DND-41 (cell line): ENCODE measurements around the gene SLC9A7.
"Not testable (repeated sequence)": the region's sequence is repeated elsewhere in the genome, so short reads cannot be mapped to it uniquely, and the experiment has no call there.

Source experiments
- ATAC-seq: fragments of 200-7000 bp; cut with Tn5 transposase; 3 replicates; pipeline ENCODE4 v1.9.1; 2021; ENCODE audit warnings: low read depth; ENCODE audit not compliant: insufficient read depth
- DNase-seq: peaks from one replicate; pipeline ENCODE4 v3.0.0-alpha.2; 2020
- H2AFZ ChIP-seq: 2 replicates; pipeline ENCODE4 v1.6.0; 2012; ENCODE audit warnings: low read depth, low read length
- H3K27ac ChIP-seq: 2 replicates; pipeline ENCODE4 v1.5.1; 2012; ENCODE audit warnings: low read length, inconsistent platforms
- H3K27me3 ChIP-seq: fragments of 200-600 bp; sonication (generic); 2 replicates; pipeline ENCODE4 v1.6.0; 2012; ENCODE audit warnings: low read length, mild to moderate bottlenecking, inconsistent platforms; ENCODE audit not compliant: insufficient read depth, poor library complexity
- H3K36me3 ChIP-seq: 2 replicates; pipeline ENCODE4 v1.5.1; 2012; ENCODE audit warnings: low read length, inconsistent platforms; ENCODE audit not compliant: insufficient read depth
- H3K4me1 ChIP-seq: 2 replicates; pipeline ENCODE4 v1.5.1; 2012; ENCODE audit warnings: mild to moderate bottlenecking, low read length; ENCODE audit not compliant: insufficient read depth
- H3K4me2 ChIP-seq: 2 replicates; pipeline ENCODE4 v1.6.0; 2012; ENCODE audit warnings: mild to moderate bottlenecking, moderate library complexity, low read length, inconsistent platforms; ENCODE audit not compliant: insufficient read depth
- H3K4me3 ChIP-seq, 2 experiments: fragments of 200-600 bp in 1 of 2; shearing (Covaris generic) in 1 of 2; 2 replicates each; pipeline ENCODE4 v1.5.1; 2012 to 2016; ENCODE audit warnings: inconsistent platforms in 2 of 2, low read length in 2 of 2, mild to moderate bottlenecking in 2 of 2, low read depth in 1 of 2, moderate library complexity in 1 of 2
- H3K79me2 ChIP-seq: 2 replicates; pipeline ENCODE4 v1.6.0; 2012; ENCODE audit warnings: low read length, inconsistent platforms; ENCODE audit not compliant: insufficient read depth
- H3K9ac ChIP-seq: 2 replicates; pipeline ENCODE4 v1.6.0; 2012; ENCODE audit warnings: low read depth, mild to moderate bottlenecking, inconsistent platforms, low read length, moderate library complexity
- H3K9me3 ChIP-seq: 2 replicates; pipeline ENCODE4 v1.5.1; 2012; ENCODE audit warnings: low read length, moderate library complexity, mild to moderate bottlenecking, inconsistent platforms; ENCODE audit not compliant: insufficient read depth, severe bottlenecking
- H4K20me1 ChIP-seq: 2 replicates; pipeline ENCODE4 v1.6.0; 2012; ENCODE audit warnings: low read length; ENCODE audit not compliant: insufficient read depth
- EZH2 ChIP-seq: IDR thresholded peaks from 3 replicates; pipeline ENCODE4 v1.6.1; 2012; ENCODE audit warnings: borderline replicate concordance, low read depth, mild to moderate bottlenecking, moderate library complexity, low read length, inconsistent platforms; ENCODE audit not compliant: severe bottlenecking
- TF ChIP-seq, protein P1 (sequence below): IDR thresholded peaks from 2 replicates; pipeline ENCODE4 v1.5.1; 2012; ENCODE audit warnings: borderline replicate concordance, low read length, moderate library complexity, mild to moderate bottlenecking; ENCODE audit not compliant: poor library complexity, severe bottlenecking; ENCODE audit errors: extremely low read depth

SLC9A7 gene

DNA sequence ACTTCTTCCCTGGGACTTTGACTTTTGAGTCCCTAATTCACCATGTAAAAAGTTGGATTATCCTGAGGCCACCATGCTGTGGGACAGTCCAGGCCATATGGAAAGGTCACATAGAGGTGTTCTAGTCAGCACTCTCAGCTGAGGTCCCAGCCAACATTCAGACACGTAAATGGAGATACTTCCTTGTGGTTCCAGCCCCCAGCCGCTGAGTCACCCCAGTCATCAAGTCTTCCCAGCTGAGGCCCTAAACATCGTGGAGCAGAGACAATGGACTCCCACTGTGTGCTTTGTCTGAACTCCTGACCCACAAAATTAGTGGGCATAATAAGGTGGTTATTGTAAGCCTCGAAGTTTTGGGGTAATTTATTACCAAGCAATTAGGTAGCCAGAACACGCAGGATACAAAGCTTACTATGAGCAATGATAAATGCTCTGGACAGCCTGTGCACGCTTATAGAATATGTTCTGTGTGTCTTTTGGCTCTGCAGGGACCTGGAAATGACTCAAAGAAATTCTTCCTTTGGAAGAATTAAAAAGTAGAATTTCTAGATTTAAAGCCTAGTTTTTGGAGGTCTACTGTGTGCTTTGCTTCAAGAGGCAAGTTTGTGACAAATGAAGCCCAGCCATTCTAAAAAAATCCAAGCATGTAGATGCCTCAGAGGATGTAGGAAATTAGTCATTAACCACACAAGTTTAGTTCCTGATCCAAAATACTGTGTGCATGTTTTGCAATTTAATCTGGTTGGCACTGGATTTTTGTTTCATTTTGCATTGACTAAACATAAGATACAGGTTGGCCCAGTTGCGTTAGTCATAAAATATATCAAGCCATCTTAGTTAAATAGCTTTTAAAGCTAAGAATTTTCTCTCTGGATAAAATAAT is 33.2 kb upstream of the SLC9A7 start:
- Histone ChIP-seq H3K79me2 (no peaks in the 10 kb centered on the region), H3K9me3 (no peaks in the 10 kb centered on the region), H3K4me3 (no peak overlapping the region), H3K4me1 (no peaks in the 10 kb centered on the region), H4K20me1 (no peaks in the 10 kb centered on the region), H3K27me3 (no peaks in the 10 kb centered on the region), H2AFZ (no peak overlapping the region), H3K36me3 (no peaks in the 10 kb centered on the region), H3K9ac (no peak overlapping the region), H3K27ac (no peak overlapping the region), H3K4me2 (no peak overlapping the region)
- TF ChIP-seq, protein P1, sequence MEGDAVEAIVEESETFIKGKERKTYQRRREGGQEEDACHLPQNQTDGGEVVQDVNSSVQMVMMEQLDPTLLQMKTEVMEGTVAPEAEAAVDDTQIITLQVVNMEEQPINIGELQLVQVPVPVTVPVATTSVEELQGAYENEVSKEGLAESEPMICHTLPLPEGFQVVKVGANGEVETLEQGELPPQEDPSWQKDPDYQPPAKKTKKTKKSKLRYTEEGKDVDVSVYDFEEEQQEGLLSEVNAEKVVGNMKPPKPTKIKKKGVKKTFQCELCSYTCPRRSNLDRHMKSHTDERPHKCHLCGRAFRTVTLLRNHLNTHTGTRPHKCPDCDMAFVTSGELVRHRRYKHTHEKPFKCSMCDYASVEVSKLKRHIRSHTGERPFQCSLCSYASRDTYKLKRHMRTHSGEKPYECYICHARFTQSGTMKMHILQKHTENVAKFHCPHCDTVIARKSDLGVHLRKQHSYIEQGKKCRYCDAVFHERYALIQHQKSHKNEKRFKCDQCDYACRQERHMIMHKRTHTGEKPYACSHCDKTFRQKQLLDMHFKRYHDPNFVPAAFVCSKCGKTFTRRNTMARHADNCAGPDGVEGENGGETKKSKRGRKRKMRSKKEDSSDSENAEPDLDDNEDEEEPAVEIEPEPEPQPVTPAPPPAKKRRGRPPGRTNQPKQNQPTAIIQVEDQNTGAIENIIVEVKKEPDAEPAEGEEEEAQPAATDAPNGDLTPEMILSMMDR = no peak
- no peak for TF ChIP-seq EZH2
- peak; percentile 52; the same call in 2 of the 3 replicates for ATAC-seq
- DNase-seq = no peak

DNA sequence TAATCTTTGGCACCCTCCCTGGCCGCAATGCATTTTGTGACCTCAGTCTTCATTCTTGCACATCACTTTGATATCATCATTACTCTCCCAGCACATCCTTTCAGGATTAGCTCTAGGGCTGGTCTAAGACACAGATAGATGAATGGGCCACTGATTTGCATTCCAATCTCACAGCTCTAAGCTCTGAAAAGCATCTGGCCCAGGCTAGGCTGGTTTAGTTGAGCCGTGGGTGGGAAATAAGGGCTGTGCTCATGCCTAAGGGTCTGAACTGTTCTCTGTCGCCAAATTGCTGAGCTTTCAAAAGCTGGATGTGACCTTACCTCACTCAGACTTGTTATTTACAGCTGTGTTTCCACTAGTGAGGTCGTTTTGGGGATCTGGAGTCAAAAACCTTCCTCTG is 30.0 kb upstream of the SLC9A7 start:
- no peak overlapping the region for H3K4me3 ChIP-seq
- H3K27me3 ChIP-seq = no peaks in the 10 kb centered on the region
- no peak for TF ChIP-seq EZH2
- TF ChIP-seq, protein P1 = no peak
- H4K20me1 ChIP-seq = no peaks in the 10 kb centered on the region
- H3K4me1 ChIP-seq = no peaks in the 10 kb centered on the region
- H3K79me2 ChIP-seq = no peaks in the 10 kb centered on the region
- DNase-seq (no peak), ATAC-seq (no peak)
- no peak overlapping the region for H2AFZ ChIP-seq
- H3K36me3 ChIP-seq = no peaks in the 10 kb centered on the region
- H3K9ac ChIP-seq = no peak overlapping the region
- H3K27ac ChIP-seq = no peak overlapping the region
- H3K4me2 ChIP-seq = no peak overlapping the region
- no peaks in the 10 kb centered on the region for H3K9me3 ChIP-seq

DNA sequence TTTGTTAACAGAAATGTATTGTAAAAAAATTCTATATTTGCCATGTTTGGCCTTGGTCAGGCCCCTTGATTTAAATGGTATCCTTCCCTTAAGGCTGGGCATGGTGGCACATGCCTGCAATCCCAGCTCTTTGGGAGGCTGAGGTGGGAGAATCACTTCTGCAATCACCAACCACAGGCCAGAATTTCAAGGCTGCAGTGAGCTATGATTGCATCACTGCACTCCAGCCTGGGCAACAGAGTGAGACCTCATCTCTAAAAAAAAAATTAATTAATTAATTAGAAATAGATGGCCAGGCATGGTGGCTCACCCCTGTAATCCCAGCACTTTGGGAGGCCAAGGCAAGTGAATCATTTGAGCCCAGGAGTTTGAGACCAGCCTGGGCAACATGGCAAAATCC is 25.5 kb upstream of the SLC9A7 start:
- not testable (repeated sequence) for H3K9me3 ChIP-seq, H3K4me2 ChIP-seq, H3K36me3 ChIP-seq, H2AFZ ChIP-seq, H3K9ac ChIP-seq, H3K79me2 ChIP-seq, H3K27me3 ChIP-seq, H3K4me1 ChIP-seq, H3K27ac ChIP-seq, DNase-seq, H3K4me3 ChIP-seq, ATAC-seq, H4K20me1 ChIP-seq

GRCh38 chrX:46782034-46782433 is 23.1 kb upstream of the SLC9A7 start:
- Histone ChIP-seq H3K9ac (no peak overlapping the region), H3K4me2 (no peak overlapping the region), H4K20me1 (no peaks in the 10 kb centered on the region), H3K27ac (no peak overlapping the region), H3K27me3 (no peaks in the 10 kb centered on the region), H3K4me3 (no peak overlapping the region), H3K4me1 (no peaks in the 10 kb centered on the region), H3K9me3 (no peaks in the 10 kb centered on the region), H3K79me2 (no peaks in the 10 kb centered on the region), H2AFZ (no peak overlapping the region), H3K36me3 (no peaks in the 10 kb centered on the region)
- ATAC-seq = no peak
- DNase-seq = no peak
- TF ChIP-seq EZH2 = no peak
- TF ChIP-seq, protein P1 = no peak
